GM12878 (cell line): ENCODE measurements around the gene DNASE2B. TPM values are rescaled to one million over a fixed set of nuclear protein-coding genes. Genes with fewer than 3 reads are reported as not detected.

ENCODE experiments used
- ATAC-seq: fragments of 200-7000 bp; cut with Tn5 transposase; 3 replicates; pipeline ENCODE4 v1.9.1; 2020; ENCODE audit warnings: mild to moderate bottlenecking, moderate library complexity
- BruUV-seq: library from RNA; stranded (reverse); fragments of 400-500 nt; replicated peaks from 2 replicates; lab custom pipeline; 2021; lab: Mats Ljungman, UMichigan
- CTCF ChIA-PET: fragments of 300-600 bp; sonication (Branson Sonifier 250); formaldehyde crosslinking; extraction: SDS; loops from one replicate; lab custom pipeline; 2021; ENCODE audit warnings: inconsistent platforms; lab: Yijun Ruan, JAX
- POLR2A ChIA-PET: fragments of 350-600 bp; formaldehyde crosslinking; extraction: SDS; loops from one replicate; lab custom pipeline; 2021; ENCODE audit warnings: inconsistent platforms; lab: Charles Lee
- RAD21 ChIA-PET: fragments of 300-600 bp; sonication (Branson Sonifier 250); formaldehyde crosslinking; loops from one replicate; lab custom pipeline; 2023; ENCODE audit warnings: antibody characterized with exemption; ENCODE audit not compliant: unreplicated experiment; lab: Charles Lee
- SMC1A ChIA-PET: fragments of 300-600 bp; sonication (Branson Sonifier 250); formaldehyde crosslinking; loops from one replicate; lab custom pipeline; 2023; ENCODE audit not compliant: unreplicated experiment, uncharacterized antibody; lab: Charles Lee
- DNase-seq: peaks from one replicate; pipeline ENCODE4 v3.0.0-alpha.2; 2011; ENCODE audit warnings: low read depth, low spot score
- FAIRE-seq: peaks from 3 replicates; lab custom pipeline; 2011; peaks lifted over from hg19 to GRCh38; lab: Jason Lieb, UNC
- H2AFZ ChIP-seq: 2 replicates; pipeline ENCODE4 v1.6.0; 2011; ENCODE audit warnings: low read depth, low read length, control low read depth; ENCODE audit not compliant: control insufficient read depth
- H3K27ac ChIP-seq: 2 replicates; pipeline ENCODE4 v1.5.1; 2011; ENCODE audit warnings: control low read depth; ENCODE audit not compliant: control insufficient read depth, insufficient read depth
- H3K27me3 ChIP-seq, 2 experiments: replicated peaks in 1 of 2; 2 replicates each; pipeline versions ENCODE4 v1.6.0 to v1.6.1; 2011; ENCODE audit warnings: low read length in 1 of 2; ENCODE audit not compliant: control insufficient read depth in 2 of 2, insufficient read depth in 2 of 2
- H3K36me3 ChIP-seq, 2 experiments: 2 replicates each; pipeline ENCODE4 v1.5.1; 2011; ENCODE audit warnings: low read length in 1 of 2; ENCODE audit not compliant: control insufficient read depth in 2 of 2, insufficient read depth in 2 of 2
- H3K4me1 ChIP-seq: 2 replicates; pipeline ENCODE4 v1.6.1; 2011; ENCODE audit warnings: mild to moderate bottlenecking, low read length, moderate library complexity, mixed read lengths; ENCODE audit not compliant: control insufficient read depth, insufficient read depth
- H3K4me2 ChIP-seq: 2 replicates; pipeline ENCODE4 v1.6.0; 2011; ENCODE audit warnings: control low read depth; ENCODE audit not compliant: control insufficient read depth, insufficient read depth
- H3K4me3 ChIP-seq: fragments of 200-600 bp; sonication (generic); 2 replicates; pipeline ENCODE4 v1.5.1; 2016
- H3K79me2 ChIP-seq: 2 replicates; pipeline ENCODE4 v1.6.0; 2011; ENCODE audit warnings: low read length; ENCODE audit not compliant: control insufficient read depth, insufficient read depth
- H3K9ac ChIP-seq: 2 replicates; pipeline ENCODE4 v1.8.0; 2011; ENCODE audit warnings: low read length, control low read depth, mixed read lengths; ENCODE audit not compliant: control insufficient read depth, insufficient read depth
- H3K9me3 ChIP-seq: replicated peaks from 3 replicates; pipeline ENCODE4 v1.5.1; 2011; ENCODE audit warnings: mild to moderate bottlenecking, low read length; ENCODE audit not compliant: control insufficient read depth, insufficient read depth
- H4K20me1 ChIP-seq: 2 replicates; pipeline ENCODE4 v1.6.0; 2011; ENCODE audit not compliant: control insufficient read depth, insufficient read depth
- KDM1A ChIP-seq: fragments of 200-600 bp; sonication (generic); IDR thresholded peaks from 2 replicates; pipeline ENCODE4 v1.6.1; 2016; ENCODE audit warnings: borderline replicate concordance
- MXI1 ChIP-seq: fragments of 150-350 bp; IDR thresholded peaks from 2 replicates; pipeline ENCODE4 v1.6.1; 2011; ENCODE audit warnings: low read depth, mild to moderate bottlenecking, inconsistent platforms, low read length, improper control_type of control experiment
- NBN ChIP-seq: fragments of 450-650 bp; IDR thresholded peaks from 2 replicates; pipeline ENCODE4 v1.6.1; 2016
- NFXL1 ChIP-seq: fragments of 450-650 bp; IDR thresholded peaks from 2 replicates; pipeline ENCODE4 v1.6.1; 2017; ENCODE audit warnings: antibody characterized with exemption, mild to moderate bottlenecking, borderline replicate concordance
- NFYA ChIP-seq: IDR thresholded peaks from 2 replicates; pipeline ENCODE4 v1.6.1; 2011; ENCODE audit warnings: low read depth, mild to moderate bottlenecking, low read length, improper control_type of control experiment, borderline replicate concordance
- RUNX3 ChIP-seq: IDR thresholded peaks from 2 replicates; pipeline ENCODE4 v1.6.1; 2012; ENCODE audit warnings: low read length, inconsistent platforms
- TAF1 ChIP-seq: IDR thresholded peaks from 2 replicates; pipeline ENCODE4 v1.6.1; 2011; ENCODE audit warnings: mild to moderate bottlenecking, low read depth, low read length, borderline replicate concordance
- WRNIP1 ChIP-seq: IDR thresholded peaks from 2 replicates; pipeline ENCODE4 v1.6.1; 2011; ENCODE audit warnings: low read depth, low read length, improper control_type of control experiment, borderline replicate concordance
- YY1 ChIP-seq: IDR thresholded peaks from 2 replicates; pipeline ENCODE4 v1.6.1; 2011; ENCODE audit warnings: low read depth, mild to moderate bottlenecking, low read length
- ZSCAN29 ChIP-seq: fragments of 450-650 bp; IDR thresholded peaks from 2 replicates; pipeline ENCODE4 v1.6.1; 2017; ENCODE audit warnings: mild to moderate bottlenecking, moderate library complexity
- WGBS: methylation state at CpG from one replicate; pipeline ENCODE4 v1.1.6; 2016; ENCODE audit warnings: low lambda C conversion rate; ENCODE audit not compliant: insufficient replicate concordance, insufficient coverage; ENCODE audit errors: missing lambda C conversion rate; 5-methylcytosine and 5-hydroxymethylcytosine counted together
- in situ Hi-C: fragments of 300-500 bp; cut with MboI; formaldehyde crosslinking; loops from 9 replicates; pipeline ENCODE4 v1.14.3; 2018; ENCODE audit warnings: mixed read lengths
- intact Hi-C: fragments of 100-400 bp; cut with micrococcal nuclease; formaldehyde crosslinking; loops from one replicate; pipeline ENCODE4 v1.14.2; 2022; ENCODE audit not compliant: unreplicated experiment
- polyA plus RNA-seq, 11 experiments: library from polyadenylated mRNA; depleted of rRNA in 4 of 11; unstranded in 6 of 11; stranded (reverse) in 5 of 11; fragments of >200 nt; fragmentation: Nextera tagmentation in 4 of 11; fragmentation: Illumina TruSeq in 1 of 11; extraction: Ambion mirVana in 4 of 11; extraction: Trizol in 1 of 11; gene quantifications; 1 replicate in 1 of 11; 2 replicates in 10 of 11; pipeline versions ENCODE4 v1.2.1 to v1.2.3, GENCODE V29; 2011 to 2016; ENCODE audit warnings: inconsistent platforms in 2 of 11, missing spikeins in 2 of 11, low read depth in 1 of 11
- total RNA-seq, 4 experiments: library from RNA; depleted of rRNA in 3 of 4; stranded (reverse); fragments of >200 nt in 3 of 4; fragmentation: Illumina TruSeq in 1 of 4; extraction: Trizol in 1 of 4; gene quantifications; 2 replicates each; pipeline versions ENCODE4 v1.2.1 to v1.2.3, GENCODE V29; 2013 to 2021
- TF ChIP-seq, protein P1 (sequence below): fragments of 450-650 bp; IDR thresholded peaks from 2 replicates; pipeline ENCODE4 v1.6.1; 2017; ENCODE audit warnings: mild to moderate bottlenecking, moderate library complexity
- TF ChIP-seq, protein P2 (sequence below): IDR thresholded peaks from 2 replicates; pipeline ENCODE4 v1.6.1; 2012; ENCODE audit warnings: low read depth, low read length, improper control_type of control experiment

DNASE2B gene
- total and polyA plus RNA-seq, 10 of the 15 experiments (the other 5 are each of a cell fraction or from before 2014, with no cell fraction given) = not detected

DNA sequence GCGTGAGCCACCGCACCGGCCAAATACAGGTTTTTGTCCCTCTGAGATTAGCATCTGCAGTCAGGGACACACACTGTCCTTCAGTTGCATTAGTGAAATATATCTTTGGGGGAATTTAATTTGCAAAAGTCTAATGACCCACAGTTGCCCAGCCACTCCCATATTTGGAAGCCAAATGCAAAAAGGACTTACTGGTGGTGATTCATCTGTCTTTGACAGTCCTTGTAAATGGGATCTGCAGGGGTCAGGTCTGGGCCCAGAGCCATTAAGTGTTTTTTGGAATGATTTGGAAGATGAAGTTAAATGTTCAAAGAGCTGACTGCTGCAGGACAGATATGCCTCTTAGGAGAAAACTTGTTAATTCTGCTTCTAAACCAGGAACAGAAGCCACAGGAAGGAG is 44.6 kb upstream of the DNASE2B start (continued):
- TF ChIP-seq, protein P1, sequence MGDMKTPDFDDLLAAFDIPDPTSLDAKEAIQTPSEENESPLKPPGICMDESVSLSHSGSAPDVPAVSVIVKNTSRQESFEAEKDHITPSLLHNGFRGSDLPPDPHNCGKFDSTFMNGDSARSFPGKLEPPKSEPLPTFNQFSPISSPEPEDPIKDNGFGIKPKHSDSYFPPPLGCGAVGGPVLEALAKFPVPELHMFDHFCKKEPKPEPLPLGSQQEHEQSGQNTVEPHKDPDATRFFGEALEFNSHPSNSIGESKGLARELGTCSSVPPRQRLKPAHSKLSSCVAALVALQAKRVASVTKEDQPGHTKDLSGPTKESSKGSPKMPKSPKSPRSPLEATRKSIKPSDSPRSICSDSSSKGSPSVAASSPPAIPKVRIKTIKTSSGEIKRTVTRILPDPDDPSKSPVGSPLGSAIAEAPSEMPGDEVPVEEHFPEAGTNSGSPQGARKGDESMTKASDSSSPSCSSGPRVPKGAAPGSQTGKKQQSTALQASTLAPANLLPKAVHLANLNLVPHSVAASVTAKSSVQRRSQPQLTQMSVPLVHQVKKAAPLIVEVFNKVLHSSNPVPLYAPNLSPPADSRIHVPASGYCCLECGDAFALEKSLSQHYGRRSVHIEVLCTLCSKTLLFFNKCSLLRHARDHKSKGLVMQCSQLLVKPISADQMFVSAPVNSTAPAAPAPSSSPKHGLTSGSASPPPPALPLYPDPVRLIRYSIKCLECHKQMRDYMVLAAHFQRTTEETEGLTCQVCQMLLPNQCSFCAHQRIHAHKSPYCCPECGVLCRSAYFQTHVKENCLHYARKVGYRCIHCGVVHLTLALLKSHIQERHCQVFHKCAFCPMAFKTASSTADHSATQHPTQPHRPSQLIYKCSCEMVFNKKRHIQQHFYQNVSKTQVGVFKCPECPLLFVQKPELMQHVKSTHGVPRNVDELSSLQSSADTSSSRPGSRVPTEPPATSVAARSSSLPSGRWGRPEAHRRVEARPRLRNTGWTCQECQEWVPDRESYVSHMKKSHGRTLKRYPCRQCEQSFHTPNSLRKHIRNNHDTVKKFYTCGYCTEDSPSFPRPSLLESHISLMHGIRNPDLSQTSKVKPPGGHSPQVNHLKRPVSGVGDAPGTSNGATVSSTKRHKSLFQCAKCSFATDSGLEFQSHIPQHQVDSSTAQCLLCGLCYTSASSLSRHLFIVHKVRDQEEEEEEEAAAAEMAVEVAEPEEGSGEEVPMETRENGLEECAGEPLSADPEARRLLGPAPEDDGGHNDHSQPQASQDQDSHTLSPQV = no peak
- TF ChIP-seq NFXL1 (no peak), KDM1A (no peak), WRNIP1 (no peak)
- TF ChIP-seq, protein P2, sequence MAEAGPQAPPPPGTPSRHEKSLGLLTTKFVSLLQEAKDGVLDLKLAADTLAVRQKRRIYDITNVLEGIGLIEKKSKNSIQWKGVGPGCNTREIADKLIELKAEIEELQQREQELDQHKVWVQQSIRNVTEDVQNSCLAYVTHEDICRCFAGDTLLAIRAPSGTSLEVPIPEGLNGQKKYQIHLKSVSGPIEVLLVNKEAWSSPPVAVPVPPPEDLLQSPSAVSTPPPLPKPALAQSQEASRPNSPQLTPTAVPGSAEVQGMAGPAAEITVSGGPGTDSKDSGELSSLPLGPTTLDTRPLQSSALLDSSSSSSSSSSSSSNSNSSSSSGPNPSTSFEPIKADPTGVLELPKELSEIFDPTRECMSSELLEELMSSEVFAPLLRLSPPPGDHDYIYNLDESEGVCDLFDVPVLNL = no peak

DNA sequence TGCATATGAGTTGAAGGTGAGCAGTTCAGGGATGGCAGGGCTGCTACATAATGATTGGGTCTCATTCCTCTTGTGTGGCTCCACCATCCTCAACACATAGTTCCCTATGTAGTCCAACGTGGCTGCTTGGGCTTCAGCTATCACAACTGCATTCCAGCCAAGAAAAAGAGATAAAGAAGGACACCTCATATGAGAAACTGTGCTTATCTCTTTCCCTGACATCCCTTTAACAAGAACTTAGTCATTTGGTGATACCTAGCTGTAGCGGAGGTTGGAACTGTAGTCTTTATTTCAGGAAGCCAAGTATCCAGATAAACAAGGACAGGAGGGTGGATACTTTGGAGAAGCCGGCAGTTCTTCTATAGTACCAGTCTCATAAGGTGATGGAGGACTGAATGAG is 42.7 kb upstream of the DNASE2B start:
- H3K9me3 ChIP-seq = no peaks in the 10 kb centered on the region
- WGBS = 47% methylated on average over 3 of the region's 3 CpGs
- no peaks in the 10 kb centered on the region for H3K36me3 ChIP-seq
- H3K4me3 ChIP-seq = no peak overlapping the region
- H3K4me1 ChIP-seq = no peaks in the 10 kb centered on the region
- DNase-seq = no peak
- in situ Hi-C loops = no loop called here
- no TSS peak for BruUV-seq
- H4K20me1 ChIP-seq = no peaks in the 10 kb centered on the region
- FAIRE-seq = no peak
- no peak overlapping the region for H2AFZ ChIP-seq
- ATAC-seq = no peak
- POLR2A ChIA-PET = no interaction called here
- no peak overlapping the region for H3K4me2 ChIP-seq
- intact Hi-C loops = no loop called here
- no peaks in the 10 kb centered on the region for H3K79me2 ChIP-seq
- CTCF ChIA-PET = interaction anchor here (0.5 kb wide), 1 partner anchor 34 kb away, joined by 3 read pairs; no protein-coding TSS in a partner anchor
- RAD21 ChIA-PET = no interaction called here
- SMC1A ChIA-PET = interaction anchor here (1.4 kb wide), 1 partner anchor 10 kb away, joined by 3 read pairs; no protein-coding TSS in a partner anchor
- H3K27me3 ChIP-seq = no peaks in the 10 kb centered on the region; a peak in 1 of 4 replicates
- H3K9ac ChIP-seq = no peak overlapping the region
- TF ChIP-seq NFYA = no peak
- TF ChIP-seq RUNX3 = no peak
- no peak for TF ChIP-seq ZSCAN29
- TF ChIP-seq MXI1 = no peak
- no peak for TF ChIP-seq YY1
- no peak for TF ChIP-seq TAF1
- TF ChIP-seq NBN = no peak
- H3K27ac ChIP-seq = no peak overlapping the region
